Vagina (tissue), 2 donors: ENCODE measurements around the gene PYGM.

Source experiments
- CTCF ChIP-seq, 3 experiments: fragments of 450-650 bp in 2 of 3; fragments of 200-600 bp in 1 of 3; sonication (generic) in 1 of 3; IDR thresholded peaks; one replicate each; pipeline ENCODE4 v1.5.1; 2017 to 2019; ENCODE audit warnings: antibody characterized with exemption in 3 of 3, mild to moderate bottlenecking in 2 of 3, moderate library complexity in 2 of 3
- POLR2AphosphoS5 ChIP-seq, 2 donors: sonication (generic); formaldehyde crosslinking; IDR thresholded peaks; one replicate each; pipeline ENCODE4 v1.9.0; 2017; ENCODE audit warnings: antibody characterized with exemption in 2 of 2, mild to moderate bottlenecking in 2 of 2, low read depth in 1 of 2; ENCODE audit not compliant: insufficient read depth in 1 of 2

GRCh38 chr11:64796047-64796756 is 36.4 kb upstream of the PYGM start:
- TF ChIP-seq POLR2AphosphoS5 (IDR thresholded peaks at IDR 0.05; ENCODE audit: insufficient read depth in 1 of 2, low read depth in 1 of 2) (no peak), CTCF (IDR thresholded peaks at IDR 0.05) (no peak)
